ENCODE measurements around the gene ADAMTSL2.

ADAMTSL2 gene

GRCh38 chr9:133615606-133616188, 81.2 kb downstream of the ADAMTSL2 start:
- in situ Hi-C loops (cut with HindIII; ENCODE audit: low sequenced_read_pairs), result no loop called here

GRCh38 chr9:133616643-133617405, 82.3 kb downstream of the ADAMTSL2 start:
- in situ Hi-C loops (cut with HindIII; ENCODE audit: low sequenced_read_pairs), result no loop called here

DNA sequence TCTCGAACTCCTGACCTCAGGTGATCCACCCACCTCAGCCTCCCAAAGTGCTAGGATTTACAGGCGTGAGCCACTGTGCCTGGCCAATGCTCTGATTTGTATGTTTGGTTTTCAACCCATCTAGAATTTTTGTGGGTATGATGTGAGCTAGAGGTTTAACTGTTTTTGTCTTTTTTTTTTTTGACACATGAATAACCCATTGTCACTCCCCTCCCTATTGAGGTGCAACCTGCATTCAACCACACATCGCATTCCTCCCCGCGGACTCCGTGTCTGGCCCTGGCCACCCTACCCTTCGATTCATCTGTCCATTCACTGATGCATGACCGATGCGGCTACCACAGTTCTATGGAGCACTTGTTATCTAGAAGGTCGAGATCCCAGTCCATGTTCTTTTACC, 84.2 kb downstream of the ADAMTSL2 start:
- in situ Hi-C loops (cut with HindIII; ENCODE audit: low sequenced_read_pairs), result no loop called here

- in situ Hi-C loops (cut with HindIII; ENCODE audit: low sequenced_read_pairs), result no loop called here
Observed at GRCh38 chr9:133619791-133620190, 85.3 kb downstream of the ADAMTSL2 start.

- in situ Hi-C loops (cut with HindIII; ENCODE audit: low sequenced_read_pairs), result no loop called here
Observed at GRCh38 chr9:133621725-133622267, 87.3 kb downstream of the ADAMTSL2 start.

GRCh38 chr9:133622555-133622954, 88.1 kb downstream of the ADAMTSL2 start:
- in situ Hi-C loops (cut with HindIII; ENCODE audit: low sequenced_read_pairs), result no loop called here

Data from endothelial cell of hepatic sinusoid (primary cell).